PC-9 (cell line): ENCODE results near the gene ARHGEF17. TPM values are rescaled to one million over a fixed set of nuclear protein-coding genes. Genes with fewer than 3 reads are reported as not detected.

Source experiments
- BruUV-seq: library from RNA; stranded (reverse); fragments of 400-500 nt; replicated peaks from 2 replicates; lab custom pipeline; 2021; lab: Mats Ljungman, UMichigan
- CTCF ChIA-PET: fragments of 300-600 bp; sonication (Branson Sonifier 250); formaldehyde crosslinking; loops from one replicate; lab custom pipeline; 2022; ENCODE audit warnings: antibody characterized with exemption; lab: Charles Lee
- POLR2A ChIA-PET: fragments of 300-600 bp; sonication (Branson Sonifier 250); formaldehyde crosslinking; loops from one replicate; lab custom pipeline; 2022; ENCODE audit warnings: antibody characterized with exemption; ENCODE audit not compliant: unreplicated experiment; lab: Charles Lee
- DNase-seq, 2 experiments: peaks; one replicate each; pipeline versions ENCODE4 v3.0.0 to v3.0.0-alpha.2; 2015 to 2022; ENCODE audit warnings: mixed read lengths in 1 of 2
- H2AFZ ChIP-seq: fragments of 200-600 bp; sonication (generic); 2 replicates; pipeline ENCODE4 v1.8.1; 2017; ENCODE audit warnings: antibody characterized with exemption
- H3F3A ChIP-seq: fragments of 200-600 bp; sonication (generic); 2 replicates; pipeline ENCODE4 v1.8.1; 2017; ENCODE audit warnings: antibody characterized with exemption, mild to moderate bottlenecking, low read depth; ENCODE audit not compliant: insufficient read depth
- H3K27ac ChIP-seq: fragments of 200-600 bp; sonication (generic); 2 replicates; pipeline ENCODE4 v1.6.1; 2016; ENCODE audit warnings: mixed run types
- H3K27me3 ChIP-seq: fragments of 200-600 bp; sonication (generic); 2 replicates; pipeline ENCODE4 v1.6.1; 2016; ENCODE audit warnings: low read depth, mixed run types; ENCODE audit not compliant: insufficient read depth
- H3K36me3 ChIP-seq: fragments of 200-600 bp; sonication (generic); 2 replicates; pipeline ENCODE4 v1.6.1; 2016; ENCODE audit warnings: low read depth, mixed run types
- H3K4me1 ChIP-seq: fragments of 200-600 bp; sonication (generic); replicated peaks from 2 replicates; pipeline ENCODE4 v1.6.1; 2016; ENCODE audit warnings: mixed run types; ENCODE audit not compliant: insufficient read depth
- H3K4me2 ChIP-seq: fragments of 200-600 bp; sonication (generic); 2 replicates; pipeline ENCODE4 v1.6.1; 2017; ENCODE audit warnings: mixed run types
- H3K4me3 ChIP-seq: fragments of 200-600 bp; sonication (generic); 2 replicates; pipeline ENCODE4 v1.6.1; 2016; ENCODE audit warnings: mixed run types
- H3K79me2 ChIP-seq: fragments of 200-600 bp; sonication (generic); 2 replicates; pipeline ENCODE4 v1.6.1; 2017; ENCODE audit warnings: low read depth, mixed run types
- H3K9me2 ChIP-seq: fragments of 200-600 bp; sonication (generic); 2 replicates; pipeline ENCODE4 v1.8.1; 2017; ENCODE audit warnings: mild to moderate bottlenecking; ENCODE audit not compliant: insufficient read depth
- H3K9me3 ChIP-seq: fragments of 200-600 bp; sonication (generic); 2 replicates; pipeline ENCODE4 v1.8.1; 2016; ENCODE audit warnings: low read depth; ENCODE audit not compliant: insufficient read depth
- H4K20me1 ChIP-seq: fragments of 200-600 bp; sonication (generic); 2 replicates; pipeline ENCODE4 v1.8.1; 2017; ENCODE audit not compliant: insufficient read depth
- CTCF ChIP-seq: fragments of 200-600 bp; sonication (generic); conservative IDR thresholded peaks from 2 replicates; pipeline ENCODE4 v1.6.1; 2017; ENCODE audit warnings: mixed run types, antibody characterized with exemption, mild to moderate bottlenecking, moderate library complexity
- EZH2 ChIP-seq: fragments of 200-600 bp; sonication (generic); IDR thresholded peaks from 2 replicates; pipeline ENCODE4 v1.8.0; 2017; ENCODE audit warnings: antibody characterized with exemption, low read depth
- intact Hi-C: fragments of 100-400 bp; cut with micrococcal nuclease; formaldehyde crosslinking; loops from one replicate; pipeline ENCODE4 v1.10.0; 2022; ENCODE audit not compliant: unreplicated experiment
- total RNA-seq: library from RNA; stranded (reverse); gene quantifications from 2 replicates; pipeline ENCODE4 v1.2.3, GENCODE V29; 2021

The ARHGEF17 gene
- total RNA-seq, 1 experiment from 2014 or later, result 56.9 TPM

- H3K27ac ChIP-seq, result no peak overlapping the region
- no peaks in the 10 kb centered on the region for H3K36me3 ChIP-seq
- H3K9me2 ChIP-seq, result no peaks in the 10 kb centered on the region
- H4K20me1 ChIP-seq, result peaks cover 10% of the 10 kb centered on the region
- peaks cover 15% of the 10 kb centered on the region; the same call in 1 of the 2 replicates for H3F3A ChIP-seq
- no peak for DNase-seq
- H2AFZ ChIP-seq, result no peak overlapping the region
- H3K9me3 ChIP-seq, result no peaks in the 10 kb centered on the region
- peaks cover 10% of the 10 kb centered on the region for H3K4me1 ChIP-seq
- H3K27me3 ChIP-seq, result no peaks in the 10 kb centered on the region
- intact Hi-C loops, result no loop called here
- no peak overlapping the region for H3K4me3 ChIP-seq
- no TSS peak for BruUV-seq
- no peaks in the 10 kb centered on the region for H3K79me2 ChIP-seq
- ChIA-PET POLR2A (no interaction called here), CTCF (no interaction called here)
- H3K4me2 ChIP-seq, result no peak overlapping the region
- no peak for TF ChIP-seq CTCF
- TF ChIP-seq EZH2, result no peak
Measured at GRCh38 chr11:73322382-73323306, 14.6 kb downstream of the ARHGEF17 start.

- H3K4me2 ChIP-seq, result no peak overlapping the region
- intact Hi-C loops, result no loop called here
- H3K4me3 ChIP-seq, result no peak overlapping the region
- H3K27ac ChIP-seq, result no peak overlapping the region
- H3K4me1 ChIP-seq, result peaks cover 12% of the 10 kb centered on the region
- TF ChIP-seq CTCF, result no peak
- no peak for TF ChIP-seq EZH2
- H3K79me2 ChIP-seq, result no peaks in the 10 kb centered on the region
- H2AFZ ChIP-seq, result no peak overlapping the region
- CTCF ChIA-PET, result interaction anchor here (0.6 kb wide), 1 partner anchor 16 kb away, joined by 6 read pairs; no protein-coding TSS in a partner anchor
- H3K9me3 ChIP-seq, result no peaks in the 10 kb centered on the region
- POLR2A ChIA-PET, result no interaction called here
- no peaks in the 10 kb centered on the region for H3K9me2 ChIP-seq
- peaks cover 7% of the 10 kb centered on the region; the same call in 1 of the 2 replicates for H4K20me1 ChIP-seq
- no peak for DNase-seq
- BruUV-seq, result no TSS peak
- H3F3A ChIP-seq, result peaks cover 16% of the 10 kb centered on the region; the same call in 1 of the 2 replicates
- no peaks in the 10 kb centered on the region for H3K36me3 ChIP-seq
- no peaks in the 10 kb centered on the region for H3K27me3 ChIP-seq
Measured at GRCh38 chr11:73323464-73323863, 15.4 kb downstream of the ARHGEF17 start.

- no peak overlapping the region for H2AFZ ChIP-seq
- H3K79me2 ChIP-seq, result no peaks in the 10 kb centered on the region
- H3K9me3 ChIP-seq, result no peaks in the 10 kb centered on the region
- DNase-seq, result no peak
- no peak overlapping the region for H3K4me3 ChIP-seq
- H3K36me3 ChIP-seq, result no peaks in the 10 kb centered on the region
- no TSS peak for BruUV-seq
- H3K27ac ChIP-seq, result no peak overlapping the region
- intact Hi-C loops, result no loop called here
- POLR2A ChIA-PET, result no interaction called here
- peaks cover 7% of the 10 kb centered on the region; the same call in 1 of the 2 replicates for H4K20me1 ChIP-seq
- H3K27me3 ChIP-seq, result no peaks in the 10 kb centered on the region
- TF ChIP-seq EZH2 (no peak), CTCF (no peak)
- peaks cover 12% of the 10 kb centered on the region for H3K4me1 ChIP-seq
- CTCF ChIA-PET, result interaction anchor here (0.6 kb wide), 1 partner anchor 17 kb away, joined by 6 read pairs; no protein-coding TSS in a partner anchor
- no peaks in the 10 kb centered on the region for H3K9me2 ChIP-seq
- H3K4me2 ChIP-seq, result no peak overlapping the region
- H3F3A ChIP-seq, result peaks cover 16% of the 10 kb centered on the region; the same call in 1 of the 2 replicates
Measured at GRCh38 chr11:73324116-73324515, 16.0 kb downstream of the ARHGEF17 start.
